LNCaP clone FGC (cell line): ENCODE data around the gene ADGRL3.
A peak's percentile ranks its signal among the peaks of the same experiment; 100 is the strongest.
"Not testable (repeated sequence)": the region's sequence is repeated elsewhere in the genome, so short reads cannot be mapped to it uniquely, and the experiment has no call there.

Experiments used
- DNase-seq: peaks from one replicate; pipeline ENCODE4 v3.0.0-alpha.2; 2011; ENCODE audit warnings: low read depth
- H3K4me3 ChIP-seq: 2 replicates; pipeline ENCODE4 v1.5.1; 2011; ENCODE audit warnings: mild to moderate bottlenecking, low read depth, low read length, control low read depth
- TF ChIP-seq, protein P1 (sequence below): IDR thresholded peaks from 2 replicates; pipeline ENCODE4 v1.5.1; 2012; ENCODE audit warnings: mild to moderate bottlenecking; ENCODE audit not compliant: control insufficient read depth, insufficient read depth; ENCODE audit errors: extremely low read depth

ADGRL3 gene

DNA sequence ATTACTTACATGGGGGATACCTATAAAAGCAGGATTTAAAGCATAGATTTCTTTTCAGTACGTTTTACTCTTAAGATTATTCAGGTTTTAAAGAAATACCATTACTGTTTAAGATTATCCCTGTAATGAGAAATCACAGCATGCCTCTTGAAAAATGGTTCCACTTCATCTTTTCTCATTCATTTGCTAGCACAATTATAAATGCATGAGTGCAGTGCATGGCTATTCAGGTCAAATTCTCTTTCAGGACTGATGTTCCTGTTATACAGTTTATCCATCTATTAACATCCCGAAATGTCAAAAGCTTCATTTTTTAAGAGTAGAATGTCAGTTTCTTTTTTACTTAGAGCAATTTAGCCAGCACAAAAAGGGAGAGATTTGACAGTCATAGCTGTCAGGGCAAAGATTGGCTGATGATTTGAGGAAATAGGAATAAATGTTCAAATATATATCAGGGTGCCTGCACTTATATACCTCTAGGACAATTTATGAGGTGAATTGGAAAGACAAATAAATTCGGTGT is 135.2 kb downstream of the ADGRL3 start:
- no peak for DNase-seq
- H3K4me3 ChIP-seq: no peak overlapping the region
- TF ChIP-seq, protein P1, sequence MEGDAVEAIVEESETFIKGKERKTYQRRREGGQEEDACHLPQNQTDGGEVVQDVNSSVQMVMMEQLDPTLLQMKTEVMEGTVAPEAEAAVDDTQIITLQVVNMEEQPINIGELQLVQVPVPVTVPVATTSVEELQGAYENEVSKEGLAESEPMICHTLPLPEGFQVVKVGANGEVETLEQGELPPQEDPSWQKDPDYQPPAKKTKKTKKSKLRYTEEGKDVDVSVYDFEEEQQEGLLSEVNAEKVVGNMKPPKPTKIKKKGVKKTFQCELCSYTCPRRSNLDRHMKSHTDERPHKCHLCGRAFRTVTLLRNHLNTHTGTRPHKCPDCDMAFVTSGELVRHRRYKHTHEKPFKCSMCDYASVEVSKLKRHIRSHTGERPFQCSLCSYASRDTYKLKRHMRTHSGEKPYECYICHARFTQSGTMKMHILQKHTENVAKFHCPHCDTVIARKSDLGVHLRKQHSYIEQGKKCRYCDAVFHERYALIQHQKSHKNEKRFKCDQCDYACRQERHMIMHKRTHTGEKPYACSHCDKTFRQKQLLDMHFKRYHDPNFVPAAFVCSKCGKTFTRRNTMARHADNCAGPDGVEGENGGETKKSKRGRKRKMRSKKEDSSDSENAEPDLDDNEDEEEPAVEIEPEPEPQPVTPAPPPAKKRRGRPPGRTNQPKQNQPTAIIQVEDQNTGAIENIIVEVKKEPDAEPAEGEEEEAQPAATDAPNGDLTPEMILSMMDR: no peak

DNA sequence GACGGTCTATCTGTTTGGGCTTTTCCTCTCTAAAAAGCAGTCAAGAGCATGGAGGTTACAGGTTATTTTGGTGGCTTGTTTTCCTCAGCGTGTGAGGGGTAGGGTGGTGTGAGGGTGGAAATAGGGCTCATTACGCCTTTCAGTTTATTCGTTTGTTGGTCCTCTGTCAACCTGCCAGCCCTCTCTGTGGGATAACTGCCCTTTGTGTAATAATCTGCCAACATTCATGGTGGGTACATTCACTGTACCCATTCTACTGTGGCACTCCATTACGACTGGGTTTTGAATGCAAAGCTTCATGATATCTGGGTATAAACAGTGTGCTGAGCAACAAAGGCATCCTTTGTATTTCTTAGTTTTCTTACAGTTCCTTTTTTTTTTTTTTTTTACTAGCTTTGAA is 136.4 kb downstream of the ADGRL3 start:
- H3K4me3 ChIP-seq: no peak overlapping the region
- TF ChIP-seq, protein P1: no peak
- no peak for DNase-seq

DNA sequence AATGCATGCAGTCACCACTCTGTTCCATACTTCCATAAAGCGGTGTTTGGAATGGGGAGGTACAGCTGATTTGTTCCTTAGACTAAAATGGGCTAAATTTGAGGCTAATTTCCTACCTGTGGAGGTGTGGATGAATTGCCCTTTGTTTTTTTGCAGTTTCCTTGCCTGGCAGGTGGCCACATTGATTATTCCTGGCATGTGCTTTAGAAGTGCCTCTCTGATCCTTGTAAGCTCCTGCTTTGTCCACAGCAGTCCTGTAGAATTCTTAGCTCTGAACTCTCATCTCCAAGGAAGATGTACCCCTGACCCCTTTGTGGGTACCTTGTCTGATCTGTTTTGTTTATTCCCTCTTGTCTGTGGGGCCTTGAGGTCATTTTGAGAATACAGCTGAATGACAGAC is 136.8 kb downstream of the ADGRL3 start:
- no peak overlapping the region for H3K4me3 ChIP-seq
- DNase-seq: no peak
- TF ChIP-seq, protein P1: no peak

DNA sequence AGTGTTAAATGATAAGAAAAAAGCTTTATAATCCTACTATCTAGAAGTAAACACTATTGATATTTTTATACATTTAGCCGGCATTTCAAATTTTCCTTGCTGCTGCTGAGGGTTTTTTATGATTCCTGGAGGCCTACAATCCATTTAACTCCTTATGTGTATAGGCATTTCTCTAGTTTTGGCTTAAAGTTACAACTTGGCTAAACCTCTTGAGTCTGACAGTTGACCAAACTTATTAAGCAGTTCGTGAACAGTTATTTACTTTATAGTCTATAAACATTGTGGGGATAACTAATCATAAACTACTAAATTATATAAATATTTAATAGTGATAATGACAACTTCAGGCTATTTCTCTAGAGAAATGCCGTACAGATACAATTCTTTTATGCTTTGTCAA is 141.9 kb downstream of the ADGRL3 start:
- no peak overlapping the region for H3K4me3 ChIP-seq
- TF ChIP-seq, protein P1: no peak
- DNase-seq: no peak

DNA sequence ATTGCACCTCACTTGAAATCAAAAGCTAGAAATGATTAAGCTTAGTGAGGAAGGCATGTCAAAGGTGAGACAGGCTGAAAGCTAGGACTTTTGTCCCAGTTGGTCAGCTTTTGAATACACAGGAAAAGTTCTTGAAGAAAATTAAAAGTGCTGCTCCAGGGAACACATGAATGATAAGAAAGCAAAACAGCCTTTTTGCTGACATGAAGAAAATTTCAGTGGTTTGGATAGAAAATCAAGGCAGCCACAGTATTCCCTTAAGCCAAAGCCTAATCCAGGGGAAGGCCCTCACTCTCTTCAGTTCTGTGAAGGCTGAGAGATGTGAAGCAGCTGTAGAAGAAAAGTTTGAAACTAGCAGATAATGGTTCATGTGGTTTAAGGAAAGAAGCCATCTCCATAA is 150.8 kb downstream of the ADGRL3 start:
- DNase-seq: no peak
- TF ChIP-seq, protein P1: no peak
- no peak overlapping the region for H3K4me3 ChIP-seq

DNA sequence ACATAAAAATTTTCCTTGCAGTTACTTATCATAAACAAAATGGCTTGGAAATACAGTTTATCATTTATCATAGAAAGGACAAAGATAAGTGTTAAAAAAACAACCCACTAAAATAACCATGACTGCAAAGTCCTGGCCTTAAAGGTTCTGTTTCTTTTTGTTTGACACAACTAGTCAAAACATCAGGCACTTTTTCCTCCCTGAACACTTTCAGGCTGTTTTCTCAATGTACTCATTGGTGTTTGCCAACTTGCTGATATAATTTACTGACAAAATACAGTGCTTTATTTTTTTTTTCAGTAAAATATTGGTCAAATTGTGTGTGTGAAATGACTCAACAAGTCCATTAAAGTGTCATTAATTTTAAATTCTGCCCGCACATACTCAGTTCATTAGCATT is 156.6 kb downstream of the ADGRL3 start:
- H3K4me3 ChIP-seq: no peak overlapping the region
- TF ChIP-seq, protein P1: no peak
- DNase-seq: no peak

DNA sequence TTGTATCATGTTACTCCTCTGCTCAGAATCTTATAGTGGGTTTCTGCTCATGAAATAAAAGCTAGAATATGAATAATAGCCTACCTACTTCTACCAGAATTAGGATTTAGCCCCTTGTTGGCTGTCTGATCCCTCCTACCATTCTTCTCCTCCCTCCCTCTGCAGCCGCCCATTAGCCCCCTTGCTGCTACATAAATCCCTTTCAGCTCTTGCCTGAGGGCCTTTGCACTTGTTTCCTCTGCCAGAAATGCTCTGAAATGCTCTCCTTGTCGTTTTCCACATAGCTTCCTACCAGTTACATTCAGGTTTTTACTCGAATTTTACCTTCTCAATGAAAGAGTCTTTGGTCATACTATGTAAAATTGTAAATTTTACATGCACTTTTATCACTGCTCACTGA is 159.2 kb downstream of the ADGRL3 start:
- TF ChIP-seq, protein P1: no peak
- DNase-seq: no peak
- H3K4me3 ChIP-seq: no peak overlapping the region

DNA sequence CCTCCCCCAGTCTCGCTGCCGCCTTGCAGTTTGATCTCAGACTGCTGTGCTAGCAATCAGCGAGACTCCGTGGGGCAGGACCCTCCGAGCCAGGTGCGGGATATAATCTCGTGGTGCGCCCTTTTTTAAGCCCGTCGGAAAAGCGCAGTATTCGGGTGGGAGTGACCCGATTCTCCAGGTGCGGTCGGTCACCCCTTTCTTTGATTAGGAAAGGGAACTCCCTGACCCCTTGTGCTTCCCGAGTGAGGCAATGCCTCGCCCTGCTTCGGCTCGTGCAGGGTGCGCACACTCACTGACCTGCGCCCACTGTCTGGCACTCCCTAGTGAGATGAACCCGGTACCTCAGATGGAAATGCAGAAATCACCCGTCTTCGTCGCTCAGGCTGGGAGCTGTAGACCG is 172.7 kb downstream of the ADGRL3 start:
- not testable (repeated sequence) for DNase-seq
- peak overlapping the region; percentile 45 for H3K4me3 ChIP-seq
